ENCODE results near the gene PRELID3B. TPM values are rescaled to one million over a fixed set of nuclear protein-coding genes. Genes with fewer than 3 reads are reported as not detected.

The PRELID3B gene
- total and polyA plus RNA-seq, 2 experiments from 2014 or later = 64.1 to 75.8 TPM

DNA sequence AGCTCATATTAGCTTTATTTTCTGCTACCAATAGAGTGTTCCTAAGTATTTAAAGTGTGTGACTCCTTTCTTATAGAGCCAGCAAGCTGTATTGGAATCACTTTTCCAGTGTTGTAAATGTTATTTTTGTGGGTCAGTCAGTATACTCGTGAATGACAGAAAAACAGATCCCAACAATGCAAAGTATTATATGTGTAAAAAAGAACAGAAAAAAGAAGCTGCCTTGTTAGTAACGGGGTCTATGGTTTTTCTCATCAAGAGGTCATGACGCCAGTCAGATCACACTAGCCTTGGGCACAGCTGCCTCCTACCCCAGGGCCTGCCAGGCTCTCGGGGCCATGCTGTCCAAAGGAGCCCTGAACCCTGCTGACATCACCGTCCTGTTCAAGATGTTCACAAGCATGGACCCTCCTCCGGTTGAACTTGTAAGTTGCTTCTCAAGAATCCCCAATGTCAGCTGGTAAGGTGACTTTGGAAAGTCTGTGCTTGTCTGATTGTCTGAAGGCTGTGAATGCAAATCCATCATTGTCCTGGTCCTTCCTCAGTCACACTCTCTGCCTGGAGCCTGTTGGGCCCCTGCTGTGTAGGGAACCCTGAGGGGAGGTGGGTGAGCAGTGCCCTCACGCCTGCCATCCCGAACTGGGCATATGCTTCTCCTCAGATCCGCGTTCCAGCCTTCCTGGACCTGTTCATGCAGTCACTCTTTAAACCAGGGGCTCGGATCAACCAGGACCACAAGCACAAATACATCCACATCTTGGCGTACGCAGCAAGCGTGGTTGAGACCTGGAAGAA, 51.7 kb downstream of the PRELID3B start:
- Histone ChIP-seq H3K36me3 (ENCODE audit: low read depth) (peaks cover 48% of the 10 kb centered on the region; the same call in 1 of the 2 replicates), H3K4me2 (ENCODE audit: unreplicated experiment) (no peak overlapping the region), H3K9ac (no peak overlapping the region), H3F3A (ENCODE audit: insufficient read depth) (peaks cover 30% of the 10 kb centered on the region), H4K20me1 (ENCODE audit: insufficient read depth) (no peaks in the 10 kb centered on the region), H3K9me2 (ENCODE audit: insufficient read depth) (no peaks in the 10 kb centered on the region), H3K27ac (no peak overlapping the region), H3K4me3 (no peak overlapping the region), H3K79me2 (ENCODE audit: insufficient read depth) (peaks cover 22% of the 10 kb centered on the region), H3K4me1 (ENCODE audit: insufficient read depth) (no peaks in the 10 kb centered on the region), H3K9me3 (ENCODE audit: low read depth) (no peaks in the 10 kb centered on the region), H3K27me3 (replicated peaks; ENCODE audit: insufficient read depth) (no peaks in the 10 kb centered on the region), H2AFZ (no peak overlapping the region)
- in situ Hi-C loops (cut with MboI) = no loop called here
- 84 to 85% methylated on average over 14 of the region's 14 CpGs for whole genome bisulfite sequencing, 2 experiments (ENCODE audit: low coverage in 1 of 2, low lambda C conversion rate in 2 of 2, missing lambda C conversion rate in 2 of 2)
- no peak for DNase-seq
- no peak for TF ChIP-seq EZH2 (IDR thresholded peaks at IDR 0.05; ENCODE audit: insufficient read depth, poor library complexity, severe bottlenecking)
- TF ChIP-seq EZH2phosphoT487 (IDR thresholded peaks at IDR 0.05; ENCODE audit: insufficient read depth, low read depth) = no peak

DNA sequence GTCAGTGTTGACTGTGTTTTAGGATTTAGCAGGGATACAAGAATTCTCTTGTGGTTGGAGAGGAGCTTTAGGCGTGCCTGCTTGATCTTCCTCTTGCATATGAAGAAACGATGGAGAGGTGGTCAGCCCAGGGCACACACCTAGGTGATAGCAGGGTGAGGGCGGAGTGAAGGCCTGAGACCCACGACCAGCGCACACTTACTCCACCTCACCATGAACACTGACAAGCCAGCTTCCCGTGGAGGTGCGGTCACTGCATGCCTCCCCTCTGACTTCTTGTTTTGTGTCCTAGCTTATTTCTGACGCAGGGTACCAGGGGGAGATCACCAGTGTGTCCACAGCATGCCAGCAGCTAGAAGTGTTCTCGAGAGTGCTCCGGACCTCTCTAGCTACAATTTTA, 53.4 kb downstream of the PRELID3B start:
- Histone ChIP-seq H2AFZ (no peak overlapping the region), H3K4me3 (no peak overlapping the region), H3F3A (ENCODE audit: insufficient read depth) (peaks cover 21% of the 10 kb centered on the region), H3K79me2 (ENCODE audit: insufficient read depth) (peaks cover 39% of the 10 kb centered on the region), H3K36me3 (ENCODE audit: low read depth) (peaks cover 48% of the 10 kb centered on the region; the same call in 1 of the 2 replicates), H3K27me3 (replicated peaks; ENCODE audit: insufficient read depth) (no peaks in the 10 kb centered on the region), H3K27ac (no peak overlapping the region), H3K9me3 (ENCODE audit: low read depth) (no peaks in the 10 kb centered on the region), H3K9ac (no peak overlapping the region), H4K20me1 (ENCODE audit: insufficient read depth) (no peaks in the 10 kb centered on the region), H3K4me1 (ENCODE audit: insufficient read depth) (no peaks in the 10 kb centered on the region; the same call in 1 of the 2 replicates), H3K9me2 (ENCODE audit: insufficient read depth) (no peaks in the 10 kb centered on the region), H3K4me2 (ENCODE audit: unreplicated experiment) (no peak overlapping the region)
- DNase-seq = no peak
- WGBS, 2 experiments (ENCODE audit: low coverage in 1 of 2, low lambda C conversion rate in 2 of 2, missing lambda C conversion rate in 2 of 2) = 96 to 97% methylated on average over 10 of the region's 10 CpGs
- no peak for TF ChIP-seq EZH2phosphoT487 (IDR thresholded peaks at IDR 0.05; ENCODE audit: insufficient read depth, low read depth)
- TF ChIP-seq EZH2 (IDR thresholded peaks at IDR 0.05; ENCODE audit: insufficient read depth, poor library complexity, severe bottlenecking) = no peak
- in situ Hi-C loops (cut with MboI) = no loop called here

DNA sequence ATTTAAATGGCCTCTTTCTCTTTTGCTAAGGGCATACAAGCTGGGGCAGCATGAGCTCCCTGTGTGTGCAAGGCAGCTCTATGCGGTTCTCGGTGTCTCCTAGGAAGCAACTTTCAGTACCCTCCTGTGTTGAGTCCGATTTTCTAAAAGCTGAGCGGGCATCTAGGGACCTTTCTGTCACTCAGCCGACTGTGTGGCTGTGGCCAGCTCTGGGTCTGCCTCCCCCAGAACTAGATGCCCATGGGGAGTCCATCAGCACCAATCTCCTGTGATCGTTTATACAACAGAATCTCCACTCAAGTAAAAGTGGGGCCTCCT, 54.1 kb downstream of the PRELID3B start:
- H3K27ac ChIP-seq = no peak overlapping the region
- WGBS, 2 experiments (ENCODE audit: low coverage in 1 of 2, low lambda C conversion rate in 2 of 2, missing lambda C conversion rate in 2 of 2) = 97 to 98% methylated on average over 6 of the region's 6 CpGs
- no peaks in the 10 kb centered on the region for H3K9me2 ChIP-seq (ENCODE audit: insufficient read depth)
- TF ChIP-seq EZH2 (IDR thresholded peaks at IDR 0.05; ENCODE audit: insufficient read depth, poor library complexity, severe bottlenecking) = no peak
- no peak for TF ChIP-seq EZH2phosphoT487 (IDR thresholded peaks at IDR 0.05; ENCODE audit: insufficient read depth, low read depth)
- H2AFZ ChIP-seq = no peak overlapping the region
- no peaks in the 10 kb centered on the region; the same call in 1 of the 2 replicates for H4K20me1 ChIP-seq (ENCODE audit: insufficient read depth)
- H3F3A ChIP-seq (ENCODE audit: insufficient read depth) = peaks cover 21% of the 10 kb centered on the region
- no peak overlapping the region for H3K9ac ChIP-seq
- H3K79me2 ChIP-seq (ENCODE audit: insufficient read depth) = peaks cover 45% of the 10 kb centered on the region
- H3K27me3 ChIP-seq (replicated peaks; ENCODE audit: insufficient read depth) = no peaks in the 10 kb centered on the region
- in situ Hi-C loops (cut with MboI) = no loop called here
- no peak overlapping the region for H3K4me2 ChIP-seq (ENCODE audit: unreplicated experiment)
- peaks cover 48% of the 10 kb centered on the region; the same call in 1 of the 2 replicates for H3K36me3 ChIP-seq (ENCODE audit: low read depth)
- no peaks in the 10 kb centered on the region for H3K9me3 ChIP-seq (ENCODE audit: low read depth)
- H3K4me3 ChIP-seq = no peak overlapping the region
- H3K4me1 ChIP-seq (ENCODE audit: insufficient read depth) = no peaks in the 10 kb centered on the region; the same call in none of the 2 replicates
- DNase-seq = no peak

DNA sequence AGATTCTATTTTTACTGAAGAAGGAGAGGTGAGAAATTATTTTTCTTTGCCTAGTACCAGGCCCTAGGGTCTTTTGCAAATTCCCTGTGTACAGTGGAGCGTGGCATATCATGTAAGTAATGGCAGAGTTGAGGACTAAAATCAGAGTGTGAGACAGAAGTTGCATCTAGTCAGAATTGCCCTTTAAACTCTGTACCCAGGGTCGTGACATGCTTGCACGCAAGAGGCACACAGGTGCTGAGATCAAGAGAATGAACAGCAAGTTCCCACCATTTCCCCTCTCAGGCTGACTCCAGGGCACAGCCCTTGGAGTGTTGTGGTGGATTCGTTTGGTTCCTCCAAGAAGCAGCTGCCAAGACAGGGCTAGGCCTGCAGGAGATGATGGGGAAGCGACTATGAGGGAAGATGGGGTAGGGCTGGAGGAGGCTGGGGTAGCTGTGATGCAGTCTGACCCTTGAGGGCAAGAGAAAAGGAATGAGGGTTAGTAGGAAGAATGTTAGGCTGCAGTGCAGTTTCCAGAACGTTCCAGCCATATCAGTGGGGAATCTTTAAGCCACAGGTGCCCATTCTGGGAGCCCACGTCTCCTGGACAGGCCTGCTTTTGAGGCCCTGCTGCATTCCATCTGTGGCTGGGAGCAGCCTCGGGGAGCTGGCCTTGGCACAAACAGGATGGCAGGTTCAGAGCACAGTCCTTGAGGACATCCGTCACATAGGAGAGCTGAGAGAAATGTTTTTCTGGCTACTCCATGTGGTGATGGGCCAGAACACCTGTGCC, 54.6 kb downstream of the PRELID3B start:
- H3F3A ChIP-seq (ENCODE audit: insufficient read depth) = peaks cover 21% of the 10 kb centered on the region
- no peaks in the 10 kb centered on the region; the same call in none of the 2 replicates for H3K4me1 ChIP-seq (ENCODE audit: insufficient read depth)
- H3K9ac ChIP-seq = no peak overlapping the region
- WGBS, 2 experiments (ENCODE audit: low coverage in 1 of 2, low lambda C conversion rate in 2 of 2, missing lambda C conversion rate in 2 of 2) = 81 to 83% methylated on average over 9 of the region's 9 CpGs
- DNase-seq = no peak
- peaks cover 51% of the 10 kb centered on the region for H3K79me2 ChIP-seq (ENCODE audit: insufficient read depth)
- H3K36me3 ChIP-seq (ENCODE audit: low read depth) = peaks cover 48% of the 10 kb centered on the region; the same call in 1 of the 2 replicates
- H3K27me3 ChIP-seq (replicated peaks; ENCODE audit: insufficient read depth) = no peaks in the 10 kb centered on the region
- H3K4me2 ChIP-seq (ENCODE audit: unreplicated experiment) = no peak overlapping the region
- in situ Hi-C loops (cut with MboI) = no loop called here
- no peak overlapping the region for H2AFZ ChIP-seq
- H3K4me3 ChIP-seq = no peak overlapping the region
- H3K9me2 ChIP-seq (ENCODE audit: insufficient read depth) = no peaks in the 10 kb centered on the region
- no peaks in the 10 kb centered on the region; the same call in 1 of the 2 replicates for H4K20me1 ChIP-seq (ENCODE audit: insufficient read depth)
- H3K27ac ChIP-seq = no peak overlapping the region
- no peaks in the 10 kb centered on the region for H3K9me3 ChIP-seq (ENCODE audit: low read depth)
- TF ChIP-seq EZH2 (IDR thresholded peaks at IDR 0.05; ENCODE audit: insufficient read depth, poor library complexity, severe bottlenecking) (no peak), EZH2phosphoT487 (IDR thresholded peaks at IDR 0.05; ENCODE audit: insufficient read depth, low read depth) (no peak)

Data from GM23248 (cell line).